ENCODE results near the gene MRPL38. TPM values are rescaled to one million over a fixed set of nuclear protein-coding genes. Genes with fewer than 3 reads are reported as not detected.

Gene MRPL38
- total RNA-seq, 1 experiment from 2014 or later = 74.5 TPM

- H3K27ac ChIP-seq (ENCODE audit: low read length) = no peak overlapping the region
- H3K9ac ChIP-seq (ENCODE audit: low read length) = no peak overlapping the region
- ATAC-seq (no peak), DNase-seq (no peak)
- intact Hi-C loops (cut with micrococcal nuclease) = no loop called here
- BruUV-seq (replicated peaks) = no TSS peak
- TF ChIP-seq EZH2 (IDR thresholded peaks at IDR 0.05; ENCODE audit: low read length, unreplicated experiment) = no peak
- TF ChIP-seq EZH2phosphoT487 (IDR thresholded peaks at IDR 0.05; ENCODE audit: borderline replicate concordance, low read length) = no peak
- TF ChIP-seq CTCF (conservative IDR thresholded peaks at IDR 0.05; ENCODE audit: low read depth, low read length) = no peak
- no peak overlapping the region for H2AFZ ChIP-seq (ENCODE audit: low read length)
- no peak overlapping the region for H3K4me2 ChIP-seq (ENCODE audit: low read length)
- no peaks in the 10 kb centered on the region for H3K4me1 ChIP-seq (ENCODE audit: insufficient read depth, low read length)
- H3K4me3 ChIP-seq (ENCODE audit: low read length) = no peak overlapping the region
- no peaks in the 10 kb centered on the region for H4K20me1 ChIP-seq (ENCODE audit: low read length)
- ChIA-PET POLR2A (ENCODE audit: unreplicated experiment) (no interaction called here), CTCF (no interaction called here)
- no peaks in the 10 kb centered on the region for H3K27me3 ChIP-seq (ENCODE audit: low read length)
- H3K36me3 ChIP-seq (ENCODE audit: low read depth, low read length) = no peaks in the 10 kb centered on the region
- no peaks in the 10 kb centered on the region for H3F3A ChIP-seq (ENCODE audit: low read length, unreplicated experiment)
- H3K9me3 ChIP-seq (ENCODE audit: low read length) = no peaks in the 10 kb centered on the region
- H3K9me2 ChIP-seq (replicated peaks; ENCODE audit: low read length) = no peaks in the 10 kb centered on the region
- H3K79me2 ChIP-seq (ENCODE audit: low read length) = no peaks in the 10 kb centered on the region
These were observed 21.8 kb upstream of the MRPL38 start for GRCh38 chr17:75926456-75926855.

DNA sequence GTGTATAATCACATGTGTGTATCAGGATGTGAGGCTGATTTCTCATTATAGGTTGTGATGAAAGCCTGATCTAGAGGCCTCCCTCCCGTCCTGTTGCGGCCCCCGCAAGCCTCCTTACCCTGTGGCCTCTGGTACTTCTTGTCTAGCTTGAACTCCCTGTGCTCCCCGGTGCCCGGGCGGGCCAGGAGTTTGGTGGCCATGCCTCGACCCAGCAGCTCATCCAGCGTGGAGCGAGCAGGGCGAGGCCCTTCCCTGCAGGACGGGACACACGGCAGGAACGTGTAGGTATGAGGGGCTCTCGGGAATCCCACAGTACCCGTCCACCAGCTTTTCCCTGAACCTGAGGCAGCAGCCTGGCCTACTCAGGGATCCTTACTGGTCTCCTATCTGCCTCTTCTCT, 21.2 kb upstream of the MRPL38 start:
- H3K4me3 ChIP-seq (ENCODE audit: low read length) = no peak overlapping the region
- no peaks in the 10 kb centered on the region for H3K9me3 ChIP-seq (ENCODE audit: low read length)
- TF ChIP-seq CTCF (conservative IDR thresholded peaks at IDR 0.05; ENCODE audit: low read depth, low read length) (no peak), EZH2 (IDR thresholded peaks at IDR 0.05; ENCODE audit: low read length, unreplicated experiment) (no peak), EZH2phosphoT487 (IDR thresholded peaks at IDR 0.05; ENCODE audit: borderline replicate concordance, low read length) (no peak)
- ChIA-PET POLR2A (ENCODE audit: unreplicated experiment) (no interaction called here), CTCF (no interaction called here)
- no peak for DNase-seq
- H3K9me2 ChIP-seq (replicated peaks; ENCODE audit: low read length) = no peaks in the 10 kb centered on the region
- intact Hi-C loops (cut with micrococcal nuclease) = no loop called here
- H3K27ac ChIP-seq (ENCODE audit: low read length) = no peak overlapping the region
- no peaks in the 10 kb centered on the region for H3F3A ChIP-seq (ENCODE audit: low read length, unreplicated experiment)
- no peak overlapping the region for H3K4me2 ChIP-seq (ENCODE audit: low read length)
- H2AFZ ChIP-seq (ENCODE audit: low read length) = no peak overlapping the region
- no peaks in the 10 kb centered on the region for H3K79me2 ChIP-seq (ENCODE audit: low read length)
- no peak overlapping the region for H3K9ac ChIP-seq (ENCODE audit: low read length)
- no peaks in the 10 kb centered on the region for H3K27me3 ChIP-seq (ENCODE audit: low read length)
- no peak for ATAC-seq
- BruUV-seq (replicated peaks) = no TSS peak
- H3K4me1 ChIP-seq (ENCODE audit: insufficient read depth, low read length) = no peaks in the 10 kb centered on the region
- no peaks in the 10 kb centered on the region; the same call in 1 of the 2 replicates for H3K36me3 ChIP-seq (ENCODE audit: low read depth, low read length)
- no peaks in the 10 kb centered on the region for H4K20me1 ChIP-seq (ENCODE audit: low read length)

- intact Hi-C loops (cut with micrococcal nuclease) = no loop called here
- CTCF ChIA-PET = no interaction called here
- no peaks in the 10 kb centered on the region for H3K9me2 ChIP-seq (replicated peaks; ENCODE audit: low read length)
These were observed 20.4 kb upstream of the MRPL38 start for GRCh38 chr17:75925103-75925502.

More at GRCh38 chr17:75925103-75925502, 20.4 kb upstream of the MRPL38 start:
- POLR2A ChIA-PET (ENCODE audit: unreplicated experiment) = interaction anchor here (0.5 kb wide), 1 partner anchor 72 kb away, joined by 18 read pairs; no protein-coding TSS in a partner anchor
- no peak overlapping the region for H2AFZ ChIP-seq (ENCODE audit: low read length)
- no peaks in the 10 kb centered on the region for H3F3A ChIP-seq (ENCODE audit: low read length, unreplicated experiment)
- ATAC-seq (no peak), DNase-seq (no peak)
- no peak for TF ChIP-seq EZH2 (IDR thresholded peaks at IDR 0.05; ENCODE audit: low read length, unreplicated experiment)
- no peak for TF ChIP-seq CTCF (conservative IDR thresholded peaks at IDR 0.05; ENCODE audit: low read depth, low read length)
- TF ChIP-seq EZH2phosphoT487 (IDR thresholded peaks at IDR 0.05; ENCODE audit: borderline replicate concordance, low read length) = no peak
- H3K9me3 ChIP-seq (ENCODE audit: low read length) = no peaks in the 10 kb centered on the region
- no peaks in the 10 kb centered on the region for H4K20me1 ChIP-seq (ENCODE audit: low read length)
- H3K4me2 ChIP-seq (ENCODE audit: low read length) = no peak overlapping the region
- no peak overlapping the region for H3K4me3 ChIP-seq (ENCODE audit: low read length)
- no TSS peak for BruUV-seq (replicated peaks)
- no peak overlapping the region for H3K9ac ChIP-seq (ENCODE audit: low read length)
- no peaks in the 10 kb centered on the region for H3K4me1 ChIP-seq (ENCODE audit: insufficient read depth, low read length)
- H3K79me2 ChIP-seq (ENCODE audit: low read length) = no peaks in the 10 kb centered on the region
- H3K27me3 ChIP-seq (ENCODE audit: low read length) = no peaks in the 10 kb centered on the region
- H3K27ac ChIP-seq (ENCODE audit: low read length) = no peak overlapping the region
- H3K36me3 ChIP-seq (ENCODE audit: low read depth, low read length) = no peaks in the 10 kb centered on the region; the same call in 1 of the 2 replicates
